ENCODE results near the gene SERPINB3. TPM values are rescaled to one million over a fixed set of nuclear protein-coding genes. Genes with fewer than 3 reads are reported as not detected.
A peak's percentile ranks its signal among the peaks of the same experiment; 100 is the strongest.
"Not testable (repeated sequence)": the region's sequence is repeated elsewhere in the genome, so short reads cannot be mapped to it uniquely, and the experiment has no call there.

SERPINB3 gene
- not detected in 2 replicates for total RNA-seq (2014; rRNA removed; shearing (Covaris generic))

- not testable (repeated sequence) for DNase-seq (ENCODE audit: low spot score)
Measured at GRCh38 chr18:63661750-63662149, at the start of gene SERPINB3. Gene SERPINB3, minus strand, starts transcription at chr18:63661893. Its CDS starts 677 bp downstream, at chr18:63661216.

GRCh38 chr18:63708650-63709049 lies 47.0 kb upstream of the SERPINB3 start:
- DNase-seq (ENCODE audit: low spot score): no peak

GRCh38 chr18:63707816-63708215 lies 46.1 kb upstream of the SERPINB3 start:
- no peak for DNase-seq (ENCODE audit: low spot score)

- DNase-seq (ENCODE audit: low spot score): no peak
Measured at GRCh38 chr18:63705401-63705800, 43.7 kb upstream of the SERPINB3 start.

- no peak for DNase-seq (ENCODE audit: low spot score)
Measured at GRCh38 chr18:63702660-63703059, 41.0 kb upstream of the SERPINB3 start, which contains the start of gene SERPINB11. Gene SERPINB11, plus strand, starts transcription at chr18:63702960. Its CDS starts 7,234 bp downstream, at chr18:63710194.

- no peak for DNase-seq (ENCODE audit: low spot score)
Measured at GRCh38 chr18:63701952-63702351, 40.3 kb upstream of the SERPINB3 start.

- no peak for DNase-seq (ENCODE audit: low spot score)
Measured at GRCh38 chr18:63700501-63700900, 38.8 kb upstream of the SERPINB3 start.

- peak; percentile 69 for DNase-seq (ENCODE audit: low spot score)
Measured at GRCh38 chr18:63697097-63697660, 35.5 kb upstream of the SERPINB3 start.

- DNase-seq (ENCODE audit: low spot score): no peak
Measured at GRCh38 chr18:63689064-63689463, 27.4 kb upstream of the SERPINB3 start.

GRCh38 chr18:63686871-63687270 lies 25.2 kb upstream of the SERPINB3 start:
- no peak for DNase-seq (ENCODE audit: low spot score)

GRCh38 chr18:63684718-63685117 lies 23.0 kb upstream of the SERPINB3 start:
- no peak for DNase-seq (ENCODE audit: low spot score)

GRCh38 chr18:63683890-63684289 lies 22.2 kb upstream of the SERPINB3 start:
- no peak for DNase-seq (ENCODE audit: low spot score)

- DNase-seq (ENCODE audit: low spot score): peak; percentile 90
Measured at GRCh38 chr18:63683152-63683551, 21.5 kb upstream of the SERPINB3 start.

- peak; percentile 69 for DNase-seq (ENCODE audit: low spot score)
Measured at GRCh38 chr18:63681449-63682340, 20.0 kb upstream of the SERPINB3 start.

- DNase-seq (ENCODE audit: low spot score): no peak
Measured at GRCh38 chr18:63679820-63680606, 18.3 kb upstream of the SERPINB3 start.

GRCh38 chr18:63677500-63678225 lies 16.0 kb upstream of the SERPINB3 start:
- no peak for DNase-seq (ENCODE audit: low spot score)

GRCh38 chr18:63676526-63677323 lies 15.0 kb upstream of the SERPINB3 start:
- DNase-seq (ENCODE audit: low spot score): peak; percentile 56

GRCh38 chr18:63664571-63664970 lies 2.9 kb upstream of the SERPINB3 start:
- no peak for DNase-seq (ENCODE audit: low spot score)

- DNase-seq (ENCODE audit: low spot score): not testable (repeated sequence)
Measured at GRCh38 chr18:63658920-63659319, 2.8 kb downstream of the SERPINB3 start.

GRCh38 chr18:63650271-63650670 lies 11.4 kb downstream of the SERPINB3 start:
- DNase-seq (ENCODE audit: low spot score): not testable (repeated sequence)

All from HT-29 (cell line).